ENCODE measurements around the gene FAM78A. TPM values are rescaled to one million over a fixed set of nuclear protein-coding genes. Genes with fewer than 3 reads are reported as not detected.

The FAM78A gene
- total and polyA plus RNA-seq, 2 of the 8 experiments (the other 6 are each of a cell fraction or from before 2014, with no cell fraction given), result 3.1 TPM

DNA sequence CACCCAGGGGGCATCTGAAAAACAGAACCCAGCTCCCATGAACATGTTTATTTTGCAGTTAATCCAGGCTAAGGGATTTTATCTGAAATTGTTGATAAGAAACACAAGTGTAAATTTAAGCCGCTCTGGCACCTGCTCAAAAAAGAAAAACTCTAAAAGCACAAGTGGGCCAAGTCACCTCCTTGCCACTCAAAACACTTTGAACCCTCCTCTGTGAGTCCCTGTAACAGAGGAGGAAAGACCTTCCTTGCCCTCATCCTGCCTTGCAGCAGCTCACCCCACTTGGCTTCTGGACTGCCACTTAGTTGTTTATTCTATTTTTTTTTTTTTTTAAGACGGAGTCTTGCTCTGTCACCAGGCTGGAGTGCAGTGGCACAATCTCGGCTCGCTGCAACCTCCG lies 39.5 kb downstream of the FAM78A start:
- Histone ChIP-seq H3K23ac (ENCODE audit: insufficient read length) (no peak overlapping the region), H2BK15ac (ENCODE audit: low read length) (no peak overlapping the region), H2AK5ac (ENCODE audit: low read depth, low read length) (no peak overlapping the region), H3K4ac (replicated peaks; ENCODE audit: insufficient read length, low read depth, low read length) (no peak overlapping the region), H2BK20ac (ENCODE audit: low read length) (no peak overlapping the region), H2AFZ (ENCODE audit: low read length) (no peak overlapping the region), H3K23me2 (ENCODE audit: low read depth, low read length) (no peaks in the 10 kb centered on the region), H4K20me1 (replicated peaks in 1 of 2; ENCODE audit: control insufficient read depth in 1 of 2, insufficient read depth in 2 of 2, low read length in 2 of 2) (no peaks in the 10 kb centered on the region), H2BK120ac (replicated peaks; ENCODE audit: low read depth, low read length) (no peak overlapping the region), H3K4me3 (ENCODE audit: extremely low read depth in 1 of 4, insufficient read depth in 2 of 4, low read depth in 3 of 4, low read length in 4 of 4) (no peak overlapping the region), H4K91ac (replicated peaks; ENCODE audit: insufficient read length, low read length) (no peak overlapping the region), H3K27me3 (replicated peaks in 1 of 4; ENCODE audit: control insufficient read depth in 3 of 4, extremely low read depth in 1 of 4, insufficient read depth in 3 of 4, low read length in 3 of 4) (no peaks in the 10 kb centered on the region), H4K5ac (ENCODE audit: insufficient read length, low read depth, low read length) (no peak overlapping the region), H3K79me2 (ENCODE audit: control insufficient read depth in 1 of 2, insufficient read depth in 2 of 2, low read length in 2 of 2) (no peaks in the 10 kb centered on the region), H3K36me3 (ENCODE audit: control insufficient read depth in 2 of 4, insufficient read depth in 4 of 4, low read length in 3 of 4) (peaks cover 0 to 18% (median 13%) of the 10 kb centered on the region in 4 experiments; a peak in 5 of 8 replicates), H3K56ac (replicated peaks; ENCODE audit: insufficient read length, low read depth, low read length) (no peak overlapping the region), H2BK5ac (ENCODE audit: low read depth, low read length) (no peak overlapping the region), H3K18ac (ENCODE audit: extremely low read depth, low read length) (no peak overlapping the region), H3K9ac (replicated peaks in 1 of 4; ENCODE audit: extremely low read depth in 1 of 4, low read depth in 3 of 4, low read length in 3 of 4) (no peak overlapping the region), H3K9me3 (ENCODE audit: insufficient read depth in 2 of 2, low read depth in 1 of 2, low read length in 1 of 2) (no peaks in the 10 kb centered on the region), H3K79me1 (ENCODE audit: low read depth, low read length) (no peaks in the 10 kb centered on the region), H3K4me2 (ENCODE audit: insufficient read depth in 1 of 2, low read depth in 2 of 2, low read length in 2 of 2) (no peak overlapping the region), H3K14ac (ENCODE audit: insufficient read length) (no peak overlapping the region), H2BK12ac (ENCODE audit: low read depth, low read length) (no peak overlapping the region), H3K27ac (ENCODE audit: low read depth, low read length) (no peak overlapping the region), H3K4me1 (replicated peaks in 1 of 4; ENCODE audit: control insufficient read depth in 3 of 4, insufficient read depth in 4 of 4, low read length in 3 of 4) (peaks cover 0 to 21% (median 16%) of the 10 kb centered on the region in 4 experiments; a peak in 6 of 7 replicates), H4K8ac (ENCODE audit: extremely low read depth, insufficient read depth, low read length) (no peak overlapping the region)
- WGBS, 2 experiments (ENCODE audit: extremely low coverage in 1 of 2, insufficient coverage in 1 of 2, insufficient read length in 1 of 2, insufficient replicate concordance in 2 of 2, low coverage in 1 of 2, low lambda C conversion rate in 2 of 2, missing lambda C conversion rate in 1 of 2), result 98% methylated on average over 5 of the region's 5 CpGs; no CpG with 5 or more reads in 1 of the 2 experiments
- DNase-seq (ENCODE audit: low read depth in 1 of 2, low spot score in 2 of 2), result no peak
- no peak for TF ChIP-seq SP2 (IDR thresholded peaks at IDR 0.05; ENCODE audit: low read length)
- TF ChIP-seq TAF1 (IDR thresholded peaks at IDR 0.05; ENCODE audit: low read depth, low read length), result no peak
- TF ChIP-seq, protein P1, sequence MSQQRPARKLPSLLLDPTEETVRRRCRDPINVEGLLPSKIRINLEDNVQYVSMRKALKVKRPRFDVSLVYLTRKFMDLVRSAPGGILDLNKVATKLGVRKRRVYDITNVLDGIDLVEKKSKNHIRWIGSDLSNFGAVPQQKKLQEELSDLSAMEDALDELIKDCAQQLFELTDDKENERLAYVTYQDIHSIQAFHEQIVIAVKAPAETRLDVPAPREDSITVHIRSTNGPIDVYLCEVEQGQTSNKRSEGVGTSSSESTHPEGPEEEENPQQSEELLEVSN (IDR thresholded peaks at IDR 0.05), result no peak
- TF ChIP-seq CHD1 (IDR thresholded peaks at IDR 0.05; ENCODE audit: low read depth, low read length), result no peak
- TF ChIP-seq SIRT6 (IDR thresholded peaks at IDR 0.05; ENCODE audit: low read length), result no peak
- no peak for TF ChIP-seq SRF (IDR thresholded peaks at IDR 0.05; ENCODE audit: low read depth, low read length)
- TF ChIP-seq SIX5 (IDR thresholded peaks at IDR 0.05; ENCODE audit: low read depth, low read length), result no peak
- TF ChIP-seq HDAC6 (IDR thresholded peaks at IDR 0.05; ENCODE audit: low read depth, low read length), result no peak
- TF ChIP-seq FOSL1 (IDR thresholded peaks at IDR 0.05; ENCODE audit: insufficient read depth, low read depth, low read length), result no peak
- no peak for FAIRE-seq
- ChIA-PET POLR2A (ENCODE audit: partially characterized antibody) (interaction anchor here (4.3 kb wide), 1 partner anchor 9 kb away, joined by 18 read pairs; no protein-coding TSS in a partner anchor), CTCF (ENCODE audit: partially characterized antibody) (interaction anchor here (0.6 to 1.0 kb wide), 2 partner anchors 99 to 926 kb away, joined by 3 to 4 read pairs; no protein-coding TSS in a partner anchor)

Measured in H1 (cell line).